CD14-positive monocyte (primary cell): Measurements from ENCODE around the gene SDK1. TPM values are rescaled to one million over a fixed set of nuclear protein-coding genes. Genes with fewer than 3 reads are reported as not detected.

Experiments
- DNase-seq, 3 donors: peaks; one replicate each; pipeline ENCODE4 v3.0.0-alpha.2; 2011 to 2022
- H2AFZ ChIP-seq: 2 replicates; pipeline ENCODE4 v1.6.0; 2012; ENCODE audit warnings: mild to moderate bottlenecking, low read depth, low read length, inconsistent platforms; ENCODE audit not compliant: insufficient read depth, poor library complexity, severe bottlenecking
- H3K27ac ChIP-seq, 2 donors: 1 replicate in 1 of 2; 2 replicates in 1 of 2; pipeline ENCODE4 v1.5.1; 2012 to 2013; ENCODE audit warnings: low read length in 2 of 2, control low read depth in 1 of 2, inconsistent platforms in 1 of 2, low read depth in 1 of 2, mild to moderate bottlenecking in 1 of 2
- H3K27me3 ChIP-seq, 2 donors: one replicate each; pipeline versions ENCODE4 v1.6.0 to v1.6.1; 2011 to 2013; ENCODE audit warnings: low read length in 2 of 2; ENCODE audit not compliant: control insufficient read depth in 2 of 2, insufficient read depth in 2 of 2
- H3K36me3 ChIP-seq, 2 donors: replicated peaks in 1 of 2; 1 replicate in 1 of 2; 2 replicates in 1 of 2; pipeline versions ENCODE4 v1.5.1 to v1.6.1; 2012 to 2013; ENCODE audit warnings: low read length in 2 of 2, control low read depth in 1 of 2, inconsistent platforms in 1 of 2, mild to moderate bottlenecking in 1 of 2; ENCODE audit not compliant: insufficient read depth in 2 of 2, control insufficient read depth in 1 of 2
- H3K4me1 ChIP-seq, 2 donors: 1 replicate in 1 of 2; 2 replicates in 1 of 2; pipeline versions ENCODE4 v1.5.1 to v1.6.1; 2012 to 2013; ENCODE audit warnings: low read length in 2 of 2, control low read depth in 1 of 2, inconsistent platforms in 1 of 2, mild to moderate bottlenecking in 1 of 2, moderate library complexity in 1 of 2; ENCODE audit not compliant: insufficient read depth in 2 of 2, control insufficient read depth in 1 of 2
- H3K4me2 ChIP-seq: replicated peaks from 2 replicates; pipeline ENCODE3; 2012; ENCODE audit warnings: low read length, moderate library complexity, mild to moderate bottlenecking; ENCODE audit not compliant: poor library complexity, severe bottlenecking; ENCODE audit errors: extremely low read depth
- H3K4me3 ChIP-seq, 3 experiments: fragments of 200-600 bp in 1 of 3; sonication (generic) in 1 of 3; replicated peaks in 1 of 3; 1 replicate in 2 of 3; 2 replicates in 1 of 3; pipeline ENCODE4 v1.5.1; 2011 to 2013; ENCODE audit warnings: low read length in 3 of 3, mild to moderate bottlenecking in 3 of 3, control low read depth in 2 of 3, low read depth in 2 of 3, inconsistent platforms in 1 of 3, moderate library complexity in 1 of 3
- H3K79me2 ChIP-seq: 2 replicates; pipeline ENCODE4 v1.6.0; 2012; ENCODE audit warnings: mild to moderate bottlenecking, control low read depth, inconsistent platforms, low read length, moderate library complexity; ENCODE audit not compliant: insufficient read depth
- H3K9ac ChIP-seq: 2 replicates; pipeline ENCODE4 v1.6.0; 2017; ENCODE audit warnings: low read length, mild to moderate bottlenecking; ENCODE audit not compliant: insufficient read depth, poor library complexity, severe bottlenecking
- H3K9me3 ChIP-seq, 2 donors: replicated peaks in 1 of 2; 1 replicate in 1 of 2; 2 replicates in 1 of 2; pipeline versions ENCODE4 v1.5.1 to v1.6.1; 2012 to 2013; ENCODE audit warnings: low read length in 2 of 2, control low read depth in 1 of 2; ENCODE audit not compliant: control insufficient read depth in 1 of 2, insufficient read depth in 1 of 2
- H4K20me1 ChIP-seq: 2 replicates; pipeline ENCODE4 v1.6.0; 2012; ENCODE audit warnings: mild to moderate bottlenecking, low read length, control low read depth, moderate library complexity; ENCODE audit not compliant: insufficient read depth
- H3K27ac Mint-ChIP-seq, 7 donors: one replicate each; pipeline ENCODE4 v1.8.0; 2020; ENCODE audit warnings: mild to moderate bottlenecking in 7 of 7, mixed read lengths in 7 of 7, moderate library complexity in 6 of 7, inconsistent platforms in 2 of 7
- H3K27me3 Mint-ChIP-seq, 3 donors: one replicate each; pipeline ENCODE4 v1.8.0; 2021 to 2022; ENCODE audit warnings: low read depth in 3 of 3, mild to moderate bottlenecking in 3 of 3, mixed read lengths in 3 of 3, moderate library complexity in 3 of 3, inconsistent platforms in 1 of 3
- H3K36me3 Mint-ChIP-seq, 2 donors: one replicate each; pipeline ENCODE4 v1.8.0; 2020; ENCODE audit warnings: mixed read lengths in 2 of 2, inconsistent platforms in 1 of 2, mild to moderate bottlenecking in 1 of 2
- H3K4me1 Mint-ChIP-seq: one replicate; pipeline ENCODE4 v1.8.0; 2020; ENCODE audit warnings: mild to moderate bottlenecking, mixed read lengths
- H3K4me3 Mint-ChIP-seq, 2 donors: one replicate each; pipeline ENCODE4 v1.8.0; 2020; ENCODE audit warnings: mild to moderate bottlenecking in 2 of 2, mixed read lengths in 2 of 2, moderate library complexity in 1 of 2
- H3K9me3 Mint-ChIP-seq, 7 donors: one replicate each; pipeline ENCODE4 v1.8.0; 2020 to 2022; ENCODE audit warnings: mixed read lengths in 7 of 7, mild to moderate bottlenecking in 6 of 7, moderate library complexity in 6 of 7, inconsistent platforms in 2 of 7
- CTCF ChIP-seq: fragments of 200-600 bp; IDR thresholded peaks from one replicate; pipeline ENCODE4 v1.8.0; 2022; ENCODE audit warnings: antibody characterized with exemption, mild to moderate bottlenecking
- WGBS: methylation state at CpG from one replicate; pipeline ENCODE4 v1.1.5; 2013; ENCODE audit warnings: missing lambda C conversion rate; ENCODE audit not compliant: insufficient coverage; 5-methylcytosine and 5-hydroxymethylcytosine counted together
- intact Hi-C, 2 donors: fragments of 100-400 bp; cut with micrococcal nuclease; formaldehyde crosslinking; loops; one replicate each; pipeline versions ENCODE4 v1.15.0 to v1.15.1; 2023
- polyA plus RNA-seq, 3 donors: library from polyadenylated mRNA; depleted of rRNA in 1 of 3; unstranded in 2 of 3; stranded (reverse) in 1 of 3; fragments of 300-500 nt in 2 of 3; fragments of >200 nt in 1 of 3; fragmentation: Illumina TruSeq in 2 of 3; gene quantifications; 1 replicate in 2 of 3; 2 replicates in 1 of 3; pipeline ENCODE4 v1.2.3, GENCODE V29; 2012 to 2021

Gene SDK1
- polyA plus RNA-seq, 3 donors: 0.01 TPM; not detected in 2

- intact Hi-C loops: no loop called here
- no peaks in the 10 kb centered on the region for H3K79me2 ChIP-seq
- H3K27me3 Mint-ChIP-seq: peaks cover 1 to 10% (median 8%) of the 10 kb centered on the region in 3 donors
- no peak for TF ChIP-seq CTCF
- H3K4me1 ChIP-seq: no peaks in the 10 kb centered on the region
- H3K27ac ChIP-seq: no peak overlapping the region
- 91% methylated on average over 21 of the region's 21 CpGs for WGBS
- H4K20me1 ChIP-seq: no peaks in the 10 kb centered on the region
- H3K4me3 Mint-ChIP-seq: peak overlapping the region in 1 of 2 donors; percentile 5
- peaks cover 0 to 2% (median 0%) of the 10 kb centered on the region in 7 donors for H3K9me3 Mint-ChIP-seq
- H3K27ac Mint-ChIP-seq: peak overlapping the region in 1 of 7 donors; percentile 73
- no peaks in the 10 kb centered on the region for H3K36me3 Mint-ChIP-seq
- no peak for DNase-seq
- no peak overlapping the region for H3K9ac ChIP-seq
- H3K27me3 ChIP-seq: no peaks in the 10 kb centered on the region
- no peak overlapping the region for H3K4me3 ChIP-seq
- H2AFZ ChIP-seq: no peak overlapping the region
- no peaks in the 10 kb centered on the region for H3K9me3 ChIP-seq
- no peak overlapping the region for H3K4me2 ChIP-seq
- no peaks in the 10 kb centered on the region for H3K36me3 ChIP-seq
- no peaks in the 10 kb centered on the region for H3K4me1 Mint-ChIP-seq
Measured at GRCh38 chr7:4139656-4140625, 838.9 kb downstream of the SDK1 start.

GRCh38 chr7:4140933-4141332 is 839.9 kb downstream of the SDK1 start:
- Mint-ChIP-seq H3K4me1 (no peaks in the 10 kb centered on the region), H3K4me3 (no peak overlapping the region), H3K36me3 (no peaks in the 10 kb centered on the region), H3K27me3 (peaks cover 3 to 16% (median 10%) of the 10 kb centered on the region in 3 donors), H3K9me3 (peaks cover 0 to 2% (median 0%) of the 10 kb centered on the region in 7 donors), H3K27ac (no peak overlapping the region)
- Histone ChIP-seq H4K20me1 (no peaks in the 10 kb centered on the region), H3K79me2 (no peaks in the 10 kb centered on the region), H2AFZ (no peak overlapping the region), H3K4me1 (no peaks in the 10 kb centered on the region), H3K4me3 (no peak overlapping the region), H3K4me2 (no peak overlapping the region), H3K9me3 (no peaks in the 10 kb centered on the region), H3K27ac (no peak overlapping the region), H3K27me3 (no peaks in the 10 kb centered on the region), H3K36me3 (no peaks in the 10 kb centered on the region), H3K9ac (no peak overlapping the region)
- no peak for TF ChIP-seq CTCF
- no peak for DNase-seq
- intact Hi-C loops: no loop called here
- 100% methylated on average over 2 of the region's 5 CpGs for WGBS
